DOHH2 (cell line): ENCODE measurements around the gene CEBPA.

Experiments used
- EZH2phosphoT487 ChIP-seq: fragments of 200-600 bp; sonication (generic); IDR thresholded peaks from 2 replicates; pipeline ENCODE4 v1.6.1; 2017; ENCODE audit warnings: borderline replicate concordance, mild to moderate bottlenecking, antibody characterized with exemption, low read length, moderate library complexity, mixed read lengths
- TF ChIP-seq, protein P1 (sequence below): fragments of 200-600 bp; sonication (generic); IDR thresholded peaks from one replicate; pipeline ENCODE4 v1.5.1; 2014; ENCODE audit warnings: antibody characterized with exemption, mild to moderate bottlenecking, low read depth, low read length; ENCODE audit not compliant: poor library complexity, severe bottlenecking

DNA sequence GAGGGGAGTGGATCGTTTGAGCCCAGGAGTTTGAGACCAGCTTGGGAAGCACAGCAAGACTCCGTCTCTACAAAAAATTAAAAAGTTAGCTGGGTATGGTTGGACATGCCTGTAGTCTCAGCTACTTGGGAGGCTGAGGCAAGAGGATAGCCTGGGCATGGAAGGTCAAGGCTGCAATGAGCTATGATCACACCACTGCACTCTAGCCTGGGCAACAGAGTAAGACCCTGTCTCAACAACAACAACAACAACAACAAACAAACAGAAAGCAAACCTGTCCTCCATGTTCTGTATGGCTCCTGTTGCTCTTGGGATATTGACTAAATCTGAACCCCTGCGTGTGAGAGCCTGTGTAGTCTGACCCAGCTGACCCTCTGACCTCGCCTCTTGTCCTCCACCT is 14.9 kb downstream of the CEBPA start:
- TF ChIP-seq, protein P1, sequence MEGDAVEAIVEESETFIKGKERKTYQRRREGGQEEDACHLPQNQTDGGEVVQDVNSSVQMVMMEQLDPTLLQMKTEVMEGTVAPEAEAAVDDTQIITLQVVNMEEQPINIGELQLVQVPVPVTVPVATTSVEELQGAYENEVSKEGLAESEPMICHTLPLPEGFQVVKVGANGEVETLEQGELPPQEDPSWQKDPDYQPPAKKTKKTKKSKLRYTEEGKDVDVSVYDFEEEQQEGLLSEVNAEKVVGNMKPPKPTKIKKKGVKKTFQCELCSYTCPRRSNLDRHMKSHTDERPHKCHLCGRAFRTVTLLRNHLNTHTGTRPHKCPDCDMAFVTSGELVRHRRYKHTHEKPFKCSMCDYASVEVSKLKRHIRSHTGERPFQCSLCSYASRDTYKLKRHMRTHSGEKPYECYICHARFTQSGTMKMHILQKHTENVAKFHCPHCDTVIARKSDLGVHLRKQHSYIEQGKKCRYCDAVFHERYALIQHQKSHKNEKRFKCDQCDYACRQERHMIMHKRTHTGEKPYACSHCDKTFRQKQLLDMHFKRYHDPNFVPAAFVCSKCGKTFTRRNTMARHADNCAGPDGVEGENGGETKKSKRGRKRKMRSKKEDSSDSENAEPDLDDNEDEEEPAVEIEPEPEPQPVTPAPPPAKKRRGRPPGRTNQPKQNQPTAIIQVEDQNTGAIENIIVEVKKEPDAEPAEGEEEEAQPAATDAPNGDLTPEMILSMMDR = no peak
- no peak for TF ChIP-seq EZH2phosphoT487
